Body of pancreas (tissue), 4 donors: ENCODE measurements around the gene ANKRD28.

Source experiments
- CTCF ChIP-seq, 7 experiments: fragments of 450-650 bp in 4 of 7; fragments of 200-600 bp in 3 of 7; sonication (generic) in 3 of 7; IDR thresholded peaks; one replicate each; pipeline ENCODE4 v1.5.1; 2016 to 2019; ENCODE audit warnings: antibody characterized with exemption in 7 of 7
- POLR2A ChIP-seq, 3 donors: fragments of 450-650 bp; IDR thresholded peaks; one replicate each; pipeline ENCODE4 v1.6.1; 2016; ENCODE audit warnings: antibody characterized with exemption in 3 of 3, mild to moderate bottlenecking in 2 of 3

- TF ChIP-seq CTCF (IDR thresholded peaks at IDR 0.05) (no peak), POLR2A (IDR thresholded peaks at IDR 0.05) (no peak)
Observed at GRCh38 chr3:15633766-15634598, 163.8 kb downstream of the ANKRD28 start.
